ENCODE measurements around the gene MCOLN2.
"Not testable (repeated sequence)": the region's sequence is repeated elsewhere in the genome, so short reads cannot be mapped to it uniquely, and the experiment has no call there.

The MCOLN2 gene

DNA sequence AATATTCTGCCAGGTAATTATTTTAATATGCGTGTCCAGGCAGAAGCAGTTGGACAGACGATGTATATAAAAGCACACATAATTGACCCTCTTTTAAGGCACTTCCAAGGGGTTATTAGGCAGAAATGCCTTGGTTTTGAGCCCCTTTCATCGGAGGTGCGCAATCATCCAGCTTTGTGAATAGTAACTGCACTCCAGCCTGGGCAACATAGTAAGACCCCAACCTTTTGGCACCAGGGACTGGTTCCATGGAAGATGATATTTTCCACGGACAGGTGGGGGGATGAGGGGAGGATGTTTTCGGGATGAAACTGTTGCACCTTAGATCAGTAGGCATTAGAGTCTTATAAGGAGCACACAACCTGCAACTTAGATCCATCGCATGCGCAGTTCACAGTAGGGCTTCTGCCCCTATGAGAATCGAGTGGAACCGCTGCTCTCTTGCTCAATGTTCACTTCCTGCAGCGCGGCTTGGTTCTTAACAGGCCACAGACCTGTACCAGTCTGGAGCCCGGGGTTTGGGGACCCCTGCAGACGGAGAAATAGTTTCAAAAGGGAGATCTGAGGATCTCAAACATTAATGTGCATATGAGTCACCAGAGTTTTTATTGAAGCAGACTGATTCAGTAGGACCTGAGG lies 1.8 kb upstream of the MCOLN2 start:
- Mint-ChIP-seq H3K4me1 (peaks cover 30% of the 10 kb centered on the region), H3K36me3 (no peaks in the 10 kb centered on the region), H3K27me3 (no peaks in the 10 kb centered on the region), H3K4me3 (peak overlapping the region; percentile 87), H3K9me3 (no peaks in the 10 kb centered on the region), H3K27ac (peak overlapping the region; percentile 68)
- peak; percentile 30 for ATAC-seq (ENCODE audit: low read depth)
- DNase-seq (ENCODE audit: low spot score in 2 of 2): peak in 1 of 2 donors; percentile 32

GRCh38 chr1:84997667-84998600 lies 1.0 kb upstream of the MCOLN2 start:
- Mint-ChIP-seq H3K9me3 (no peaks in the 10 kb centered on the region), H3K36me3 (peaks cover 5% of the 10 kb centered on the region), H3K4me3 (peak overlapping the region; percentile 87), H3K4me1 (peaks cover 34% of the 10 kb centered on the region), H3K27me3 (no peaks in the 10 kb centered on the region), H3K27ac (peak overlapping the region; percentile 68)
- DNase-seq (ENCODE audit: low spot score in 2 of 2) (peak in 1 of 2 donors; percentile 24), ATAC-seq (ENCODE audit: low read depth) (no peak)

DNA sequence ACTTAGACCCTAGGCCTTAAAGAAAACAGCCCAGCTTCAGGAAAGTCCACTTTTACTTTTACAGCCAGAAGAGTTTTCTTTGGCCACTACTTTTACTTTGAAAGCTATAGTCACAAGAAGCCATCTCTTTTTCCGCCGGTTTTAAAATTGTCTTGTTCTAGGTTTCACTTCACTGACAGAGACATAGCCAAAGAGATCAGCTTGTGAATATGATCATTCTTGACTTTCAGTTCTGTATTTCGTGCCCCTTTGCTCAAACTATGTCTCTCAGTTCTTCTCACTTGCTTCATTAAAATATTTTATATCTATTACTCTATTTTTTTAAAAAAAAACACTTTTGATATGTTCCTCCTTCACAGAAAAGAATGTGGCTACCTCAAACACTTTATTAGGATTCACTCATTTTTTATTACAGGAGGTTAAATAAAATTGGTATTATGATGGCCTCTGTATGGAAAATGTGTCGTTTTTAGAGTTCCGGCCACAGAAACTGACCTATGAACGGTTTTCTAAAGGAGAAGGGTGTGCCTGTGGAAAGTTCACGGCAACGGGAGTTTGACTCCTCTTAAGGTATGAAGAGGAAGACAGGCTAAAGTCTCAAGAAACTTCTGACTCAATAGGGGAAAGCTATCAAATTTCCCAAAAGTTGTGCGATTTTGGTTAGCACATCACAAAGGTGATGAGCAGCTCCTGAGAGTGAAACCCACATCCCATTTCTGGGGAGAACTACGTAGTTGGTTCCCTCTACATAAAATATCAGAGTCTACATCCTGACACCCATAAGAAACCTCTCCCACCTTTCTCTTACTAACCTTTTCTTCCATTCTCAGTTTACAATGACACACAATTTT lies 1.2 kb downstream of the MCOLN2 start:
- H3K4me3 Mint-ChIP-seq: peak overlapping the region; percentile 87
- DNase-seq (ENCODE audit: low spot score in 2 of 2) (no peak), ATAC-seq (ENCODE audit: low read depth) (peak; percentile 61)
- H3K27me3 Mint-ChIP-seq: no peaks in the 10 kb centered on the region
- peak overlapping the region; percentile 85 for H3K27ac Mint-ChIP-seq
- no peaks in the 10 kb centered on the region for H3K9me3 Mint-ChIP-seq
- H3K36me3 Mint-ChIP-seq: peaks cover 9% of the 10 kb centered on the region
- H3K4me1 Mint-ChIP-seq: peaks cover 45% of the 10 kb centered on the region

DNA sequence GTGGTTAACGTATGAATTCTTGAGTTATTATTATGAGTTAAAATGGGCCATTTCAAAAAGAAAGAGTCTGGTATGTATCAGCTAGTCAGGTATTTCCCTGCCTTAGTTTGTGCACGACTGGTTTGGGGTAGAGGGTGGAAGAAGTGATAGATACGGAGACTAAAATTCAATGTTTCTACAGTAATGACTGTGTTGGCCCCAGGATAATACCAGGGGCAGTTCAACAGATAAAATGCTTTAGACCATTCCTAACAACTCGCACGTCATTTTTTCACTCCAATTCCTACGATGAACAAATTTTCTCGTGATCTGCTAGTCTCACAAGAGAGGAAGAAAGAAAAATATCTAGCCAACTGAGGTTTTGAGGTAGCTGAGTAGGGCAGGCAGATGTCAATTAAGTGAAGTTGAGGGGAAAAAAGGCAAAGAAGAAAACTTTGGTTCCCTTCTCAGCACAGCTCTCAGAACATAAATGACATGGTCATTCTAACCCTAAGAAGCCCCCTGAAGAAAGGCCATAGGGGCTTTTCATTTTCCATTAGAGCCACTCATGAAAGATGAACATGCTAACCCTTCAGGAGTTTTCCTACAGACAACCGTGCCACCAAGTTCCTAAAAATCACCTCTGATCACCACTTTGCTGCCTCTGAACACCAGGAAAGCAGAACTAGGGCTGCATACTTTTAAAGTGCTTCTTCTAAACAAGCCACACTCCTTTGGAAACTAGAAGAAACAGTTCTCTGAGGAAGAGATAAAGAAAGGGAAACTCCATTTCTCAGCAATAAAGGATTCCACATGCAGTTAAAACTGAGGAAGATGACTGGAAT lies 5.6 kb downstream of the MCOLN2 start:
- no peaks in the 10 kb centered on the region for H3K27me3 Mint-ChIP-seq
- DNase-seq (ENCODE audit: low spot score in 2 of 2): no peak
- peak overlapping the region; percentile 89 for H3K27ac Mint-ChIP-seq
- H3K4me3 Mint-ChIP-seq: peak overlapping the region; percentile 52
- H3K4me1 Mint-ChIP-seq: peaks cover 48% of the 10 kb centered on the region
- peak; percentile 36 for ATAC-seq (ENCODE audit: low read depth)
- H3K36me3 Mint-ChIP-seq: peaks cover 11% of the 10 kb centered on the region
- H3K9me3 Mint-ChIP-seq: no peaks in the 10 kb centered on the region

DNA sequence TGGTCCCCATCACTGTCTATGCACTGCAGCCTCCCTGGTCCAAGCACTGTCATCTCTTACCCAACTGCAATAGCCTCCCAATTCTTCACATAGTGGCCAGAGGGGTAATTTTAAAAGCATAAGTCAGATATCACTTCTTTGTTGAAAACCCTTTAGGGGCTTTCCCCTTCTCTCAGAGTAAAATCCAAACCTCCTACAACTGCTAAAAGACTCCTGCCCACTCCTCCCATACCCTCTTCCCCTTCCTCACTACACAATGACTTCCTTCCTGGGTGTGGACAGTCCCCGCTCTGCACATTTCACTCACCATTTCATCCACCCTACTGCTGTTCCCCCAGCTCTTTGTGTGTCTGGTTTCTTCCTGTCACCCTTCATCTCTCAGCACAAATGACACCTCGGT lies 8.3 kb downstream of the MCOLN2 start:
- H3K9me3 Mint-ChIP-seq: no peaks in the 10 kb centered on the region
- no peaks in the 10 kb centered on the region for H3K27me3 Mint-ChIP-seq
- H3K27ac Mint-ChIP-seq: peak overlapping the region; percentile 32
- H3K36me3 Mint-ChIP-seq: peaks cover 29% of the 10 kb centered on the region
- H3K4me3 Mint-ChIP-seq: peak overlapping the region; percentile 35
- ATAC-seq (ENCODE audit: low read depth): peak; percentile 57
- peaks cover 53% of the 10 kb centered on the region for H3K4me1 Mint-ChIP-seq
- no peak for DNase-seq (ENCODE audit: low spot score in 2 of 2)

DNA sequence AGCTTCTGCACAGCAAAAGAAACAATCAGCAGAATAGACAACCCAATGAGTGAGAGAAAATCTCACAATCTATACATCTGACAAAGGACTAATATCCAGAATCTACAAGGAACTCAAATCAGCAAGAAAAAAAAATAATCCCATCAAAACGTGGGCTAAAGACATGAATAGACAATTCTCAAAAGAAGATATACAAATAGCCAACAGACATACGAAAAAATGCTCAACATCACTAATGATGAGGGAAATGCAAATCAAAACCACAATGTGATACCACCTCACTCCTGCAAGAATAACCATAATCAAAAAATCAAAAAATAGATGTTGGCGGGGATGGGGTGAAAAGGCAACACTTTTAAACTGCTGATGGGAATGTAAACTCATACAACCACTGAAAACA lies 10.4 kb downstream of the MCOLN2 start:
- DNase-seq (ENCODE audit: low spot score in 2 of 2); H3K27me3 Mint-ChIP-seq; ATAC-seq (ENCODE audit: low read depth); H3K9me3 Mint-ChIP-seq: not testable (repeated sequence)
- peaks cover 23% of the 10 kb centered on the region for H3K36me3 Mint-ChIP-seq
- peaks cover 39% of the 10 kb centered on the region for H3K4me1 Mint-ChIP-seq
- peak overlapping the region; percentile 57 for H3K27ac Mint-ChIP-seq
- H3K4me3 Mint-ChIP-seq: peak overlapping the region; percentile 50

- Mint-ChIP-seq H3K4me3 (peak overlapping the region; percentile 38), H3K9me3 (peaks cover 6% of the 10 kb centered on the region), H3K4me1 (peaks cover 45% of the 10 kb centered on the region), H3K27me3 (no peaks in the 10 kb centered on the region), H3K27ac (peak overlapping the region; percentile 66), H3K36me3 (peaks cover 35% of the 10 kb centered on the region)
- peak; percentile 71 for ATAC-seq (ENCODE audit: low read depth)
- DNase-seq (ENCODE audit: low spot score in 2 of 2): no peak
Measured at GRCh38 chr1:84985365-84985764, 11.5 kb downstream of the MCOLN2 start.

GRCh38 chr1:84982395-84982794 lies 14.5 kb downstream of the MCOLN2 start:
- Mint-ChIP-seq H3K4me3 (no peak overlapping the region), H3K27ac (no peak overlapping the region), H3K36me3 (peaks cover 51% of the 10 kb centered on the region), H3K27me3 (no peaks in the 10 kb centered on the region), H3K9me3 (peaks cover 7% of the 10 kb centered on the region), H3K4me1 (peaks cover 50% of the 10 kb centered on the region)
- DNase-seq (ENCODE audit: low spot score in 2 of 2): no peak
- no peak for ATAC-seq (ENCODE audit: low read depth)

DNA sequence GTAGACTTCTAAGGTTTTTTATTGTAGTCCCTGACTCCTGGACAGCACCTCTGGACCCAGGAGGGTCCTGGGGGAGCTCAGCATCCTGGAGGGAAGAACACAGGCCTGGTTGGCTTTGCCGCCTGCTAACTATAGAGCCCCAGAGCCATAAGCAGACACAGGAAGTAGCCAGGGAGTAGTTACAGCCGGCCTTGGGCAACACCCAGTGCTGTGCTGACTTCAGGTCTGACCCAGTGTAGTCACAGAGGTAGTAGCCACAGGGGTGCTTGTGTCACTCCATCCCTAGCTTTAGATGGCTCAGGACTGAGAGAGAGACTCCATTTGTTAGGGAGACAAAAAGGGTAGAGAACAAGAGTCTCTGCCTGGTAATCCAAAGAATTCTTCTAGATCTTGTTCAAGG lies 21.9 kb downstream of the MCOLN2 start:
- Mint-ChIP-seq H3K9me3 (peaks cover 4% of the 10 kb centered on the region), H3K4me3 (no peak overlapping the region), H3K4me1 (peaks cover 63% of the 10 kb centered on the region), H3K27ac (peak overlapping the region; percentile 64), H3K27me3 (no peaks in the 10 kb centered on the region), H3K36me3 (peaks cover 25% of the 10 kb centered on the region)
- no peak for ATAC-seq (ENCODE audit: low read depth)
- no peak for DNase-seq (ENCODE audit: low spot score in 2 of 2)

GRCh38 chr1:84973498-84974334 lies 23.2 kb downstream of the MCOLN2 start:
- DNase-seq (ENCODE audit: low spot score in 2 of 2) (no peak), ATAC-seq (ENCODE audit: low read depth) (peak; percentile 50)
- H3K9me3 Mint-ChIP-seq: peaks cover 4% of the 10 kb centered on the region
- H3K36me3 Mint-ChIP-seq: peaks cover 20% of the 10 kb centered on the region
- H3K4me1 Mint-ChIP-seq: peaks cover 56% of the 10 kb centered on the region
- H3K27ac Mint-ChIP-seq: peak overlapping the region; percentile 86
- no peaks in the 10 kb centered on the region for H3K27me3 Mint-ChIP-seq
- H3K4me3 Mint-ChIP-seq: no peak overlapping the region

- peaks cover 51% of the 10 kb centered on the region for H3K4me1 Mint-ChIP-seq
- peak overlapping the region; percentile 76 for H3K4me3 Mint-ChIP-seq
- peaks cover 19% of the 10 kb centered on the region for H3K36me3 Mint-ChIP-seq
- H3K9me3 Mint-ChIP-seq: peaks cover 3% of the 10 kb centered on the region
- H3K27ac Mint-ChIP-seq: peak overlapping the region; percentile 86
- peak; percentile 50 for ATAC-seq (ENCODE audit: low read depth)
- H3K27me3 Mint-ChIP-seq: no peaks in the 10 kb centered on the region
- no peak for DNase-seq (ENCODE audit: low spot score in 2 of 2)
Measured at GRCh38 chr1:84972377-84972987, 24.4 kb downstream of the MCOLN2 start.

GRCh38 chr1:84971957-84972356 lies 25.0 kb downstream of the MCOLN2 start:
- ATAC-seq (ENCODE audit: low read depth) (peak; percentile 75), DNase-seq (ENCODE audit: low spot score in 2 of 2) (no peak)
- Mint-ChIP-seq H3K4me3 (peak overlapping the region; percentile 76), H3K4me1 (peaks cover 48% of the 10 kb centered on the region), H3K27me3 (no peaks in the 10 kb centered on the region), H3K36me3 (peaks cover 16% of the 10 kb centered on the region), H3K9me3 (no peaks in the 10 kb centered on the region), H3K27ac (peak overlapping the region; percentile 86)
